KMS-11 (cell line): Measurements from ENCODE around the gene CDRT4.

Experiments used
- H2AFZ ChIP-seq: fragments of 200-600 bp; sonication (generic); 2 replicates; pipeline ENCODE4 v1.6.1; 2016; ENCODE audit warnings: antibody characterized with exemption, mixed run types, low read depth
- H3K27ac ChIP-seq: fragments of 200-600 bp; sonication (generic); 2 replicates; pipeline ENCODE4 v1.6.1; 2016; ENCODE audit warnings: mild to moderate bottlenecking, mixed run types
- H3K27me3 ChIP-seq: fragments of 200-600 bp; sonication (generic); 2 replicates; pipeline ENCODE4 v1.6.1; 2017; ENCODE audit warnings: mild to moderate bottlenecking, low read depth, mixed run types, moderate library complexity; ENCODE audit not compliant: insufficient read depth
- H3K36me3 ChIP-seq: fragments of 200-600 bp; sonication (generic); 2 replicates; pipeline ENCODE4 v1.6.1; 2017; ENCODE audit warnings: mild to moderate bottlenecking, mixed run types; ENCODE audit not compliant: insufficient read depth
- H3K4me1 ChIP-seq: fragments of 200-600 bp; sonication (generic); 2 replicates; pipeline ENCODE4 v1.6.1; 2016; ENCODE audit warnings: mild to moderate bottlenecking, low read depth, mixed run types; ENCODE audit not compliant: poor library complexity, severe bottlenecking
- H3K4me2 ChIP-seq: fragments of 200-600 bp; sonication (generic); 2 replicates; pipeline ENCODE4 v1.7.0; 2016; ENCODE audit warnings: mild to moderate bottlenecking, mixed run types
- H3K4me3 ChIP-seq: fragments of 200-600 bp; sonication (generic); IDR thresholded peaks from 2 replicates; pipeline ENCODE4 v1.6.1; 2017; ENCODE audit warnings: low read depth, low read length, mixed read lengths; ENCODE audit not compliant: insufficient read depth
- H3K79me2 ChIP-seq: fragments of 200-600 bp; sonication (generic); 2 replicates; pipeline ENCODE4 v1.6.1; 2016; ENCODE audit warnings: low read depth, mixed run types; ENCODE audit not compliant: insufficient read depth
- H3K9ac ChIP-seq: fragments of 200-600 bp; sonication (generic); 2 replicates; pipeline ENCODE4 v1.6.1; 2016; ENCODE audit warnings: mild to moderate bottlenecking, mixed run types
- H4K20me1 ChIP-seq: fragments of 200-600 bp; sonication (generic); 2 replicates; pipeline ENCODE4 v1.6.1; 2016; ENCODE audit warnings: mild to moderate bottlenecking, mixed run types; ENCODE audit not compliant: insufficient read depth
- CTCF ChIP-seq: fragments of 200-600 bp; sonication (generic); conservative IDR thresholded peaks from 2 replicates; pipeline ENCODE4 v1.6.1; 2017; ENCODE audit warnings: low read depth, mild to moderate bottlenecking, antibody characterized with exemption, low read length, moderate library complexity, mixed read lengths

Gene CDRT4

GRCh38 chr17:15479703-15480102 lies 12.3 kb upstream of the CDRT4 start:
- no peaks in the 10 kb centered on the region for H3K27me3 ChIP-seq
- no peak overlapping the region for H3K27ac ChIP-seq
- TF ChIP-seq CTCF: no peak
- H2AFZ ChIP-seq: no peak overlapping the region
- H3K4me1 ChIP-seq: no peaks in the 10 kb centered on the region
- H3K4me3 ChIP-seq: no peak overlapping the region
- no peaks in the 10 kb centered on the region for H3K36me3 ChIP-seq
- H3K9ac ChIP-seq: no peak overlapping the region
- no peaks in the 10 kb centered on the region for H3K79me2 ChIP-seq
- H4K20me1 ChIP-seq: no peaks in the 10 kb centered on the region
- H3K4me2 ChIP-seq: no peak overlapping the region

GRCh38 chr17:15478845-15479244 lies 11.4 kb upstream of the CDRT4 start:
- TF ChIP-seq CTCF: no peak
- no peak overlapping the region for H2AFZ ChIP-seq
- H3K27ac ChIP-seq: no peak overlapping the region
- no peaks in the 10 kb centered on the region for H3K4me1 ChIP-seq
- no peaks in the 10 kb centered on the region for H3K36me3 ChIP-seq
- no peak overlapping the region for H3K9ac ChIP-seq
- H3K4me3 ChIP-seq: no peak overlapping the region
- H3K4me2 ChIP-seq: no peak overlapping the region
- H4K20me1 ChIP-seq: no peaks in the 10 kb centered on the region
- H3K79me2 ChIP-seq: no peaks in the 10 kb centered on the region
- no peaks in the 10 kb centered on the region for H3K27me3 ChIP-seq

- Histone ChIP-seq H3K36me3 (no peaks in the 10 kb centered on the region), H3K4me2 (no peak overlapping the region), H3K27me3 (no peaks in the 10 kb centered on the region), H3K79me2 (no peaks in the 10 kb centered on the region), H3K4me1 (no peaks in the 10 kb centered on the region), H3K4me3 (no peak overlapping the region), H3K27ac (no peak overlapping the region), H2AFZ (no peak overlapping the region), H4K20me1 (no peaks in the 10 kb centered on the region), H3K9ac (no peak overlapping the region)
- no peak for TF ChIP-seq CTCF
These were observed 8.4 kb upstream of the CDRT4 start for GRCh38 chr17:15475631-15476354.

GRCh38 chr17:15472891-15473290 lies 5.5 kb upstream of the CDRT4 start:
- no peaks in the 10 kb centered on the region for H4K20me1 ChIP-seq
- H3K4me3 ChIP-seq: no peak overlapping the region
- no peaks in the 10 kb centered on the region for H3K36me3 ChIP-seq
- H3K27ac ChIP-seq: no peak overlapping the region
- H3K9ac ChIP-seq: no peak overlapping the region
- H2AFZ ChIP-seq: no peak overlapping the region
- no peaks in the 10 kb centered on the region for H3K79me2 ChIP-seq
- no peak overlapping the region for H3K4me2 ChIP-seq
- no peak for TF ChIP-seq CTCF
- H3K27me3 ChIP-seq: no peaks in the 10 kb centered on the region
- no peaks in the 10 kb centered on the region for H3K4me1 ChIP-seq
